Liver (tissue), 9 donors: ENCODE data around the gene CCT4. TPM values are rescaled to one million over a fixed set of nuclear protein-coding genes. Genes with fewer than 3 reads are reported as not detected.

ENCODE experiments used
- DNase-seq: peaks from one replicate; pipeline ENCODE4 v3.0.0-alpha.2; 2017; ENCODE audit warnings: low spot score
- H3K27ac ChIP-seq, 2 donors: one replicate each; pipeline ENCODE4 v1.7.0; 2013; ENCODE audit warnings: inconsistent platforms in 2 of 2, low read length in 2 of 2, control low read depth in 1 of 2, low read depth in 1 of 2, mild to moderate bottlenecking in 1 of 2
- H3K27me3 ChIP-seq, 4 donors: one replicate each; pipeline versions ENCODE4 v1.6.1 to v1.7.0; 2013; ENCODE audit warnings: low read length in 3 of 4, inconsistent platforms in 1 of 4, mild to moderate bottlenecking in 1 of 4, moderate library complexity in 1 of 4; ENCODE audit not compliant: control insufficient read depth in 4 of 4, insufficient read depth in 4 of 4
- H3K36me3 ChIP-seq, 4 donors: one replicate each; pipeline versions ENCODE4 v1.6.1 to v1.7.0; 2013; ENCODE audit warnings: low read length in 3 of 4, mild to moderate bottlenecking in 3 of 4, low read depth in 1 of 4, moderate library complexity in 1 of 4; ENCODE audit not compliant: control insufficient read depth in 4 of 4, insufficient read depth in 3 of 4
- H3K4me1 ChIP-seq, 4 donors: one replicate each; pipeline versions ENCODE4 v1.6.1 to v1.7.0; 2013; ENCODE audit warnings: low read length in 3 of 4, mild to moderate bottlenecking in 3 of 4, moderate library complexity in 1 of 4; ENCODE audit not compliant: control insufficient read depth in 4 of 4, insufficient read depth in 4 of 4
- H3K4me3 ChIP-seq, 3 donors: one replicate each; pipeline versions ENCODE4 v1.6.1 to v1.7.0; 2013; ENCODE audit warnings: low read length in 3 of 3, control low read depth in 1 of 3, low read depth in 1 of 3, mild to moderate bottlenecking in 1 of 3
- H3K9ac ChIP-seq, 2 donors: one replicate each; pipeline ENCODE4 v1.7.0; 2013; ENCODE audit warnings: low read length in 2 of 2, mild to moderate bottlenecking in 2 of 2, moderate library complexity in 2 of 2, control low read depth in 1 of 2, low read depth in 1 of 2
- H3K9me3 ChIP-seq, 4 donors: one replicate each; pipeline versions ENCODE4 v1.6.1 to v1.7.0; 2013; ENCODE audit warnings: low read length in 3 of 4; ENCODE audit not compliant: control insufficient read depth in 4 of 4
- ATF3 ChIP-seq: IDR thresholded peaks from 2 replicates; pipeline ENCODE4 v1.6.1; 2016; ENCODE audit warnings: antibody characterized with exemption
- FOXA1 ChIP-seq: IDR thresholded peaks from 2 replicates; pipeline ENCODE4 v1.6.1; 2016; ENCODE audit warnings: antibody characterized with exemption
- FOXA2 ChIP-seq: IDR thresholded peaks from 2 replicates; pipeline ENCODE4 v1.6.1; 2016; ENCODE audit warnings: antibody characterized with exemption
- GABPA ChIP-seq, 2 donors: IDR thresholded peaks in 1 of 2; conservative IDR thresholded peaks in 1 of 2; 2 replicates each; pipeline ENCODE4 v1.6.1; 2016; ENCODE audit warnings: antibody characterized with exemption in 2 of 2, mild to moderate bottlenecking in 1 of 2, moderate library complexity in 1 of 2
- HNF4A ChIP-seq, 2 donors: conservative IDR thresholded peaks; 2 replicates each; pipeline ENCODE4 v1.6.1; 2016; ENCODE audit warnings: antibody characterized with exemption in 2 of 2, mild to moderate bottlenecking in 2 of 2
- JUND ChIP-seq, 2 donors: IDR thresholded peaks; 2 replicates each; pipeline ENCODE4 v1.6.1; 2016; ENCODE audit warnings: antibody characterized with exemption in 2 of 2
- NR2F2 ChIP-seq: IDR thresholded peaks from 2 replicates; pipeline ENCODE4 v1.6.1; 2016; ENCODE audit warnings: antibody characterized with exemption
- RAD21 ChIP-seq, 2 donors: IDR thresholded peaks; 2 replicates each; pipeline ENCODE4 v1.6.1; 2016; ENCODE audit warnings: antibody characterized with exemption in 2 of 2, mild to moderate bottlenecking in 2 of 2
- RXRA ChIP-seq, 2 donors: IDR thresholded peaks; 2 replicates each; pipeline ENCODE4 v1.6.1; 2017 to 2018; ENCODE audit warnings: antibody characterized with exemption in 2 of 2, mild to moderate bottlenecking in 1 of 2
- SP1 ChIP-seq: IDR thresholded peaks from 2 replicates; pipeline ENCODE4 v1.6.1; 2018; ENCODE audit warnings: antibody characterized with exemption, mild to moderate bottlenecking
- whole genome bisulfite sequencing: extraction: QIAGEN DNeasy Blood & Tissue Kit; methylation state at CpG from one replicate; pipeline ENCODE4 v1.1.7; 2013; 5-methylcytosine and 5-hydroxymethylcytosine counted together
- polyA plus RNA-seq, 2 donors: library from polyadenylated mRNA; stranded (reverse) in 1 of 2; unstranded in 1 of 2; fragments of 200-250 nt in 1 of 2; fragments of >200 nt in 1 of 2; fragmentation: Nextera tagmentation in 1 of 2; extraction: Ambion mirVana in 1 of 2; gene quantifications; one replicate each; pipeline versions ENCODE4 v1.2.1 to v1.2.3, GENCODE V29; 2013 to 2015
- total RNA-seq, 2 donors: library from RNA; depleted of rRNA; stranded (reverse); fragments of >200 nt; gene quantifications; one replicate each; pipeline ENCODE4 v1.2.3, GENCODE V29; 2014
- TF ChIP-seq, protein P1 (sequence below): IDR thresholded peaks from 2 replicates; pipeline ENCODE4 v1.6.1; 2016; ENCODE audit warnings: antibody characterized with exemption
- TF ChIP-seq, protein P2 (sequence below): fragments of 150-350 bp; IDR thresholded peaks from 2 replicates; pipeline ENCODE4 v1.5.1; 2017; ENCODE audit warnings: improper control_type of control experiment, low read depth, low read length; ENCODE audit not compliant: missing input control
- donor health status: healthy.
- donor health status: healthy.
- donor health status: healthy.
- donor health status: healthy.
- donor health status: healthy.

Gene CCT4
- total and polyA plus RNA-seq, 4 donors = 35.7 to 65.2 (median 38.4) TPM

DNA sequence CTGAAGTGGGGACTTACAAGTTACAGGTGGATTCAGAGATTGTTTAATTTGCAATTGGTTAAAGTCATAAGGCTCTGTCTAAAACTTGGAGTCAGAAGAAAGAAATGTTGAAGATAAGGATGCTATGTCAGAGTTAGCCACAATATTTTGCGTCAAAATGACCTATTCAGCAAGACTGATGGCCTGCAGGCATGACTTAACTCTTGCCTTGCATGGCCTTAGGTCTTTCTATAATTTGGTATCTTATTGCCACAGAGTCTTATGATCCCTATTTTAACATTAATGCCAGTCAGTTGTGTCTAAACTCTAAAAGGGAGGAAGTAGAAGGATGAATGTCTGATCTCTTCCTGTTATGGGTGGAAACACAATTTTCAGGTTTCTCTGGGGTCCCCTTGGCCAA is 11.8 kb upstream of the CCT4 start:
- TF ChIP-seq NR2F2 (no peak), JUND (IDR thresholded peaks at IDR 0.05) (no peak), ATF3 (no peak), GABPA (IDR thresholded peaks at IDR 0.05 in 1 of 2, conservative IDR thresholded peaks at IDR 0.05 in 1 of 2) (no peak), FOXA2 (no peak), SP1 (no peak)
- TF ChIP-seq, protein P1, sequence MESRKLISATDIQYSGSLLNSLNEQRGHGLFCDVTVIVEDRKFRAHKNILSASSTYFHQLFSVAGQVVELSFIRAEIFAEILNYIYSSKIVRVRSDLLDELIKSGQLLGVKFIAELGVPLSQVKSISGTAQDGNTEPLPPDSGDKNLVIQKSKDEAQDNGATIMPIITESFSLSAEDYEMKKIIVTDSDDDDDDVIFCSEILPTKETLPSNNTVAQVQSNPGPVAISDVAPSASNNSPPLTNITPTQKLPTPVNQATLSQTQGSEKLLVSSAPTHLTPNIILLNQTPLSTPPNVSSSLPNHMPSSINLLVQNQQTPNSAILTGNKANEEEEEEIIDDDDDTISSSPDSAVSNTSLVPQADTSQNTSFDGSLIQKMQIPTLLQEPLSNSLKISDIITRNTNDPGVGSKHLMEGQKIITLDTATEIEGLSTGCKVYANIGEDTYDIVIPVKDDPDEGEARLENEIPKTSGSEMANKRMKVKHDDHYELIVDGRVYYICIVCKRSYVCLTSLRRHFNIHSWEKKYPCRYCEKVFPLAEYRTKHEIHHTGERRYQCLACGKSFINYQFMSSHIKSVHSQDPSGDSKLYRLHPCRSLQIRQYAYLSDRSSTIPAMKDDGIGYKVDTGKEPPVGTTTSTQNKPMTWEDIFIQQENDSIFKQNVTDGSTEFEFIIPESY = no peak
- TF ChIP-seq, protein P2, sequence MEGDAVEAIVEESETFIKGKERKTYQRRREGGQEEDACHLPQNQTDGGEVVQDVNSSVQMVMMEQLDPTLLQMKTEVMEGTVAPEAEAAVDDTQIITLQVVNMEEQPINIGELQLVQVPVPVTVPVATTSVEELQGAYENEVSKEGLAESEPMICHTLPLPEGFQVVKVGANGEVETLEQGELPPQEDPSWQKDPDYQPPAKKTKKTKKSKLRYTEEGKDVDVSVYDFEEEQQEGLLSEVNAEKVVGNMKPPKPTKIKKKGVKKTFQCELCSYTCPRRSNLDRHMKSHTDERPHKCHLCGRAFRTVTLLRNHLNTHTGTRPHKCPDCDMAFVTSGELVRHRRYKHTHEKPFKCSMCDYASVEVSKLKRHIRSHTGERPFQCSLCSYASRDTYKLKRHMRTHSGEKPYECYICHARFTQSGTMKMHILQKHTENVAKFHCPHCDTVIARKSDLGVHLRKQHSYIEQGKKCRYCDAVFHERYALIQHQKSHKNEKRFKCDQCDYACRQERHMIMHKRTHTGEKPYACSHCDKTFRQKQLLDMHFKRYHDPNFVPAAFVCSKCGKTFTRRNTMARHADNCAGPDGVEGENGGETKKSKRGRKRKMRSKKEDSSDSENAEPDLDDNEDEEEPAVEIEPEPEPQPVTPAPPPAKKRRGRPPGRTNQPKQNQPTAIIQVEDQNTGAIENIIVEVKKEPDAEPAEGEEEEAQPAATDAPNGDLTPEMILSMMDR = no peak
- WGBS = 86% methylated on average over 1 of the region's 1 CpG
- Histone ChIP-seq H3K9ac (no peak overlapping the region), H3K4me1 (peaks cover 0 to 4% (median 2%) of the 10 kb centered on the region in 4 donors), H3K9me3 (no peaks in the 10 kb centered on the region), H3K36me3 (no peaks in the 10 kb centered on the region), H3K27me3 (no peaks in the 10 kb centered on the region), H3K27ac (no peak overlapping the region), H3K4me3 (no peak overlapping the region)
- DNase-seq = no peak

- no peak overlapping the region for H3K27ac ChIP-seq
- no peak overlapping the region for H3K9ac ChIP-seq
- DNase-seq = no peak
- H3K4me1 ChIP-seq = no peaks in the 10 kb centered on the region
- 19% methylated on average over 2 of the region's 2 CpGs for WGBS
- TF ChIP-seq RAD21 (IDR thresholded peaks at IDR 0.05) (peak; percentile 73), FOXA1 (no peak), NR2F2 (no peak), JUND (IDR thresholded peaks at IDR 0.05) (no peak), RXRA (IDR thresholded peaks at IDR 0.05) (no peak), HNF4A (conservative IDR thresholded peaks at IDR 0.05) (no peak), FOXA2 (no peak), ATF3 (no peak)
- TF ChIP-seq, protein P2 = peak; percentile 41
- no peak overlapping the region for H3K4me3 ChIP-seq
- no peaks in the 10 kb centered on the region for H3K9me3 ChIP-seq
- no peaks in the 10 kb centered on the region for H3K27me3 ChIP-seq
- no peaks in the 10 kb centered on the region for H3K36me3 ChIP-seq
Observed at GRCh38 chr2:61898810-61899209, 10.4 kb upstream of the CCT4 start.
